ENCODE results near the gene MDH1. TPM values are rescaled to one million over a fixed set of nuclear protein-coding genes. Genes with fewer than 3 reads are reported as not detected.
"Not testable (repeated sequence)": the region's sequence is repeated elsewhere in the genome, so short reads cannot be mapped to it uniquely, and the experiment has no call there.

Gene MDH1
- total RNA-seq, 1 donor from 2014 or later: 123 TPM

GRCh38 chr2:63617366-63617765 is 28.6 kb downstream of the MDH1 start:
- no peak overlapping the region for H3K27ac ChIP-seq
- no peaks in the 10 kb centered on the region for H3K27me3 ChIP-seq (ENCODE audit: low read depth)
- intact Hi-C loops (cut with DNase I): no loop called here
- DNase-seq (no peak), ATAC-seq (no peak)
- TF ChIP-seq CTCF (IDR thresholded peaks at IDR 0.05): no peak
- no peaks in the 10 kb centered on the region for H3K36me3 ChIP-seq
- no peaks in the 10 kb centered on the region for H3K9me3 ChIP-seq
- H3K4me3 ChIP-seq: no peak overlapping the region
- no peaks in the 10 kb centered on the region for H3K4me1 ChIP-seq

GRCh38 chr2:63619328-63619727 is 30.6 kb downstream of the MDH1 start:
- H3K27ac ChIP-seq: no peak overlapping the region
- H3K36me3 ChIP-seq: no peaks in the 10 kb centered on the region
- H3K4me3 ChIP-seq: no peak overlapping the region
- no peaks in the 10 kb centered on the region for H3K9me3 ChIP-seq
- ATAC-seq (no peak), DNase-seq (no peak)
- H3K4me1 ChIP-seq: no peaks in the 10 kb centered on the region
- H3K27me3 ChIP-seq (ENCODE audit: low read depth): no peaks in the 10 kb centered on the region
- no peak for TF ChIP-seq CTCF (IDR thresholded peaks at IDR 0.05)
- intact Hi-C loops (cut with DNase I): no loop called here

GRCh38 chr2:63622751-63623150 is 34.0 kb downstream of the MDH1 start:
- Histone ChIP-seq H3K4me3 (no peak overlapping the region), H3K27me3 (ENCODE audit: low read depth) (no peaks in the 10 kb centered on the region), H3K36me3 (no peaks in the 10 kb centered on the region), H3K27ac (no peak overlapping the region), H3K9me3 (no peaks in the 10 kb centered on the region), H3K4me1 (no peaks in the 10 kb centered on the region)
- DNase-seq (no peak), ATAC-seq (no peak)
- intact Hi-C loops (cut with DNase I): no loop called here
- no peak for TF ChIP-seq CTCF (IDR thresholded peaks at IDR 0.05)

- H3K4me1 ChIP-seq; H3K27ac ChIP-seq; H3K27me3 ChIP-seq (ENCODE audit: low read depth); DNase-seq; H3K9me3 ChIP-seq; intact Hi-C loops (cut with DNase I); ATAC-seq; H3K4me3 ChIP-seq; H3K36me3 ChIP-seq: not testable (repeated sequence)
These were observed 35.0 kb downstream of the MDH1 start for GRCh38 chr2:63623763-63624162.

- peaks cover 13% of the 10 kb centered on the region for H3K9me3 ChIP-seq
- ATAC-seq: no peak
- H3K4me3 ChIP-seq: no peak overlapping the region
- H3K36me3 ChIP-seq: no peaks in the 10 kb centered on the region
- no peak for DNase-seq
- intact Hi-C loops (cut with DNase I): no loop called here
- H3K4me1 ChIP-seq: no peaks in the 10 kb centered on the region
- H3K27me3 ChIP-seq (ENCODE audit: low read depth): no peaks in the 10 kb centered on the region
- TF ChIP-seq CTCF (IDR thresholded peaks at IDR 0.05): no peak
- H3K27ac ChIP-seq: no peak overlapping the region
These were observed 39.1 kb downstream of the MDH1 start for GRCh38 chr2:63627866-63628265.

GRCh38 chr2:63628403-63628942 is 39.7 kb downstream of the MDH1 start:
- no peaks in the 10 kb centered on the region for H3K27me3 ChIP-seq (ENCODE audit: low read depth)

More at GRCh38 chr2:63628403-63628942, 39.7 kb downstream of the MDH1 start:
- no peaks in the 10 kb centered on the region for H3K4me1 ChIP-seq
- TF ChIP-seq CTCF (IDR thresholded peaks at IDR 0.05): no peak
- DNase-seq (no peak), ATAC-seq (no peak)
- H3K4me3 ChIP-seq: no peak overlapping the region
- H3K27ac ChIP-seq: no peak overlapping the region
- no peaks in the 10 kb centered on the region for H3K36me3 ChIP-seq
- intact Hi-C loops (cut with DNase I): no loop called here
- H3K9me3 ChIP-seq: peaks cover 16% of the 10 kb centered on the region
